ENCODE data around the gene SNAP47. TPM values are rescaled to one million over a fixed set of nuclear protein-coding genes. Genes with fewer than 3 reads are reported as not detected.

SNAP47 gene
- total and polyA plus RNA-seq, 2 donors (not counting 3 experiments of a cell fraction or from before 2014, with no cell fraction given), result 24.0 to 32.7 TPM

GRCh38 chr1:227757781-227758180, 22.5 kb downstream of the SNAP47 start:
- Histone ChIP-seq H3K4me2 (ENCODE audit: insufficient read depth, low read length) (no peak overlapping the region), H3K9ac (replicated peaks; ENCODE audit: extremely low read depth, insufficient read depth, low read length) (no peak overlapping the region), H2AFZ (ENCODE audit: low read depth, low read length) (no peak overlapping the region), H4K20me1 (replicated peaks; ENCODE audit: control insufficient read depth, extremely low read depth, insufficient read depth, low read length) (no peaks in the 10 kb centered on the region), H3K27me3 (ENCODE audit: control insufficient read depth in 2 of 2, insufficient read depth in 2 of 2, low read length in 2 of 2) (no peaks in the 10 kb centered on the region), H3K36me3 (ENCODE audit: control insufficient read depth in 2 of 2, extremely low read depth in 1 of 2, insufficient read depth in 2 of 2, low read length in 2 of 2) (peaks cover 5 to 20% of the 10 kb centered on the region in 2 experiments), H3K79me2 (ENCODE audit: control insufficient read depth, insufficient read depth, low read length) (no peaks in the 10 kb centered on the region), H3K9me1 (replicated peaks; ENCODE audit: control insufficient read depth, extremely low read depth, insufficient read depth, low read length) (no peaks in the 10 kb centered on the region), H3K4me1 (ENCODE audit: control insufficient read depth, extremely low read depth, insufficient read depth, low read length) (peaks cover 7% of the 10 kb centered on the region), H3K9me3 (replicated peaks; ENCODE audit: control insufficient read depth, insufficient read depth, low read length) (no peaks in the 10 kb centered on the region), H3K4me3 (replicated peaks in 1 of 3; ENCODE audit: insufficient read depth in 1 of 3, low read depth in 1 of 3, low read length in 3 of 3) (no peak overlapping the region), H3K27ac (ENCODE audit: insufficient read depth, low read depth, low read length) (no peak overlapping the region)
- dilution Hi-C loops (cut with MboI; ENCODE audit: extremely low pct_ligation_motif_present, low sequenced_read_pairs) (no loop called here), intact Hi-C loops (cut with micrococcal nuclease) (no loop called here)
- no TSS peak for BruUV-seq (replicated peaks)
- FAIRE-seq, result no peak
- DNase-seq (ENCODE audit: low read depth, low spot score), result no peak
- POLR2A ChIA-PET, result no interaction called here
- TF ChIP-seq POLR2AphosphoS5 (IDR thresholded peaks at IDR 0.05; ENCODE audit: insufficient read depth, low read depth, low read length) (no peak), FOS (IDR thresholded peaks at IDR 0.05; ENCODE audit: borderline replicate concordance, insufficient read depth, low read length) (no peak), CTCF (IDR thresholded peaks at IDR 0.05; ENCODE audit: extremely low read depth in 1 of 2, insufficient read depth in 1 of 2, low read depth in 1 of 2, low read length in 2 of 2) (no peak), POLR2A (IDR thresholded peaks at IDR 0.05; ENCODE audit: low read depth, low read length) (no peak), MAX (IDR thresholded peaks at IDR 0.05; ENCODE audit: insufficient read depth, insufficient read length) (no peak), GATA2 (IDR thresholded peaks at IDR 0.05; ENCODE audit: insufficient read depth, insufficient read length, low read depth, low read length) (no peak), JUN (IDR thresholded peaks at IDR 0.05; ENCODE audit: borderline replicate concordance, insufficient read depth, insufficient read length, low read depth) (no peak), MYC (IDR thresholded peaks at IDR 0.05; ENCODE audit: low read depth, low read length) (no peak), EZH2 (IDR thresholded peaks at IDR 0.05; ENCODE audit: borderline replicate concordance, low read depth, low read length, severe bottlenecking) (no peak)
- CTCF ChIA-PET, result interaction anchor here (0.8 to 1.8 kb wide), 4 partner anchors 27 to 277 kb away, joined by 3 to 4 read pairs (median 4); partner anchors contain the start of gene WNT9A

Data from endothelial cell of umbilical vein (primary cell).